Lower leg skin (tissue), 4 donors: ENCODE data around the gene TUBA4B. TPM values are rescaled to one million over a fixed set of nuclear protein-coding genes. Genes with fewer than 3 reads are reported as not detected.

ENCODE experiments used
- DNase-seq, 2 donors: peaks; one replicate each; pipeline ENCODE4 v3.0.0-alpha.2; 2019; ENCODE audit warnings: low spot score in 2 of 2
- H3K4me3 ChIP-seq: fragments of 200-600 bp; sonication (generic); 2 replicates; pipeline ENCODE4 v1.5.1; 2017; ENCODE audit warnings: mild to moderate bottlenecking, low read depth; ENCODE audit not compliant: poor library complexity, severe bottlenecking
- CTCF ChIP-seq, 3 donors: fragments of 450-650 bp; IDR thresholded peaks; one replicate each; pipeline ENCODE4 v1.5.1; 2016; ENCODE audit warnings: antibody characterized with exemption in 3 of 3, mild to moderate bottlenecking in 3 of 3, moderate library complexity in 2 of 3
- POLR2A ChIP-seq, 2 donors: fragments of 450-650 bp; IDR thresholded peaks; one replicate each; pipeline ENCODE4 v1.6.1; 2016 to 2017; ENCODE audit warnings: antibody characterized with exemption in 2 of 2, mild to moderate bottlenecking in 1 of 2, moderate library complexity in 1 of 2
- WGBS, 2 donors: methylation state at CpG; one replicate each; pipeline ENCODE4 v1.1.5; 2018; 5-methylcytosine and 5-hydroxymethylcytosine counted together
- intact Hi-C: fragments of 100-400 bp; cut with DNase I; formaldehyde crosslinking; loops from one replicate; pipeline ENCODE4 v1.15.0; 2023; ENCODE audit warnings: low total_unique reads
- total RNA-seq, 4 donors: library from RNA; depleted of rRNA; stranded (reverse); fragments of >200 nt; gene quantifications; one replicate each; pipeline ENCODE4 v1.1.0, GENCODE V29; 2016

Gene TUBA4B
- total RNA-seq, 4 donors from 2014 or later: not detected

GRCh38 chr2:219298759-219299371, 45.8 kb downstream of the TUBA4B start:
- 17% methylated on average over 15 of the region's 15 CpGs for WGBS, 2 donors
- peak; percentile 83 to 97 for DNase-seq
- TF ChIP-seq POLR2A (IDR thresholded peaks at IDR 0.05): no peak
- peak in 1 of 3 donors; percentile 96 for TF ChIP-seq CTCF (IDR thresholded peaks at IDR 0.05)
- intact Hi-C loops: loop anchor here (5.0 kb wide), 1 partner anchor 137 kb away; the partner anchor contains the start of gene NHEJ1
- H3K4me3 ChIP-seq: no peak overlapping the region

- 72 to 77% methylated on average over 5 to 6 of the region's 6 CpGs for WGBS, 2 donors
- intact Hi-C loops: loop anchor here (5.0 kb wide), 1 partner anchor 137 kb away; the partner anchor contains the start of gene NHEJ1
- no peak for DNase-seq
- no peak overlapping the region for H3K4me3 ChIP-seq
- TF ChIP-seq POLR2A (IDR thresholded peaks at IDR 0.05): no peak
- TF ChIP-seq CTCF (IDR thresholded peaks at IDR 0.05): no peak
These were observed 46.3 kb downstream of the TUBA4B start for GRCh38 chr2:219299372-219299760.

- TF ChIP-seq POLR2A (IDR thresholded peaks at IDR 0.05) (no peak), CTCF (IDR thresholded peaks at IDR 0.05) (no peak)
- no peak for DNase-seq
- no peak overlapping the region for H3K4me3 ChIP-seq
- intact Hi-C loops: no loop called here
- WGBS, 2 donors: 60 to 68% methylated on average over 5 of the region's 5 CpGs
These were observed 47.0 kb downstream of the TUBA4B start for GRCh38 chr2:219300022-219300421.

GRCh38 chr2:219302412-219302968, 49.4 kb downstream of the TUBA4B start:
- intact Hi-C loops: no loop called here

GRCh38 chr2:219304223-219304622, 51.2 kb downstream of the TUBA4B start:
- no peak overlapping the region for H3K4me3 ChIP-seq
- DNase-seq: no peak
- intact Hi-C loops: no loop called here
- TF ChIP-seq POLR2A (IDR thresholded peaks at IDR 0.05) (no peak), CTCF (IDR thresholded peaks at IDR 0.05) (no peak)
- 51 to 52% methylated on average over 2 of the region's 2 CpGs for WGBS, 2 donors

More at GRCh38 chr2:219302412-219302968, 49.4 kb downstream of the TUBA4B start:
- WGBS, 2 donors: 64 to 69% methylated on average over 11 of the region's 11 CpGs
- TF ChIP-seq POLR2A (IDR thresholded peaks at IDR 0.05) (no peak), CTCF (IDR thresholded peaks at IDR 0.05) (no peak)
- peak in 1 of 2 donors; percentile 10 for DNase-seq
- H3K4me3 ChIP-seq: no peak overlapping the region
